Heart left ventricle (tissue), 13 donors: ENCODE measurements around the gene NYAP1.
"Not testable (repeated sequence)": the region's sequence is repeated elsewhere in the genome, so short reads cannot be mapped to it uniquely, and the experiment has no call there.

ENCODE experiments used
- CTCF ChIP-seq, 12 donors: fragments of 200-600 bp; sonication (generic) in 4 of 12; IDR thresholded peaks; one replicate each; pipeline versions ENCODE4 v1.5.0 to v1.8.0; 2018 to 2022; ENCODE audit warnings: antibody characterized with exemption in 12 of 12, mild to moderate bottlenecking in 5 of 12
- POLR2A ChIP-seq, 2 donors: fragments of 450-650 bp; IDR thresholded peaks; one replicate each; pipeline ENCODE4 v1.6.1; 2017; ENCODE audit warnings: antibody characterized with exemption in 2 of 2, mild to moderate bottlenecking in 2 of 2, moderate library complexity in 2 of 2
- donor health status: ischemic (EF 13 %, LVEDD 7.1; RV severe dilation, severe dysfunction).
- donor health status: DM: no; HTN: yes; CAD: no.
- donor health status: DM: no; HTN: no; CAD: no.
- donor health status: ischemic (EF 25% LVEDD 6.9; RV normal size, moderate dysfunction).
- donor health status: ischemic (EF 25% LVEDD 5.7; RV mildly dilated, moderate dysfunction).
- donor health status: ischemic (EF 35%, LVEDD 5.7; RV mildly dilated, moderate dysfunction).
- donor health status: nonischemic (EF 11% LVEDD 7.7; RV severe dilation, severe dysfunction).
- donor health status: DM: yes; HTN: yes; CAD: no.
- donor health status: PGD.
- donor health status: ischemic (EF 29% LVEDD 5.4; RV normal size, mild dysfunction).
- donor health status: nonischemic (EF 23%, LVEDD 6.1; RV moderate dilation, normal function).

DNA sequence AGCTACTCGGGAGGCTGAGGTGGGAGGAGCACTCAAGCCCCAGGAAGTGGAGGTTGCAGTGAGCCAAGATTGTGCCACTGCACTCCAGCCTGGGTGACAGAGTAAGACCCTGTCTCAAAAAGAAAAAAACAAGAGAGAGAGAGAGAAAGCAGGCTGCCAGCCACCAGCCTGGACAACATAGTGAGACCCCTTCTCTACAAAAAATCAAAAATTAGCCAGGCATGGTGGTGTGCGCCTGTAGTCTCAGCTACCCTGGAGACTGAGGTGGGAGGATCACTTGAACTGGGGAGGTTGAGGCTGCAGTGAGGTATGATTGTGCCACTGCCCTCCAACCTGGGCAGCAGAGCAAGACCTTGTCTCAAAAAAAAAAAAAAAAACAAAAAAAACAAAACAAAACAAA is 53.0 kb downstream of the NYAP1 start:
- TF ChIP-seq CTCF, POLR2A (IDR thresholded peaks at IDR 0.05): not testable (repeated sequence)
